Coronary artery (tissue), 2 donors: ENCODE data around the gene AGPAT3.

Experiments
- DNase-seq: peaks from one replicate; pipeline ENCODE4 v3.0.0-alpha.2; 2017; ENCODE audit warnings: low spot score
- H3K27ac ChIP-seq, 2 donors: fragments of 200-600 bp; sonication (generic); one replicate each; pipeline ENCODE4 v1.5.1; 2016 to 2019
- H3K4me3 ChIP-seq: fragments of 200-600 bp; sonication (generic); 2 replicates; pipeline ENCODE4 v1.5.1; 2016; ENCODE audit warnings: mild to moderate bottlenecking, moderate library complexity
- CTCF ChIP-seq: fragments of 200-600 bp; sonication (generic); IDR thresholded peaks from one replicate; pipeline ENCODE4 v1.5.1; 2019; ENCODE audit warnings: antibody characterized with exemption

AGPAT3 gene

GRCh38 chr21:43855955-43856354 is 9.1 kb upstream of the AGPAT3 start:
- no peak for DNase-seq
- no peak for TF ChIP-seq CTCF
- Histone ChIP-seq H3K4me3 (no peak overlapping the region), H3K27ac (no peak overlapping the region)

- Histone ChIP-seq H3K27ac (no peak overlapping the region), H3K4me3 (no peak overlapping the region)
- DNase-seq, result no peak
- TF ChIP-seq CTCF, result no peak
These were observed 6.0 kb upstream of the AGPAT3 start for GRCh38 chr21:43858806-43859648.

GRCh38 chr21:43859747-43860214 is 5.2 kb upstream of the AGPAT3 start:
- no peak for TF ChIP-seq CTCF
- Histone ChIP-seq H3K4me3 (no peak overlapping the region), H3K27ac (no peak overlapping the region)
- no peak for DNase-seq

- no peak overlapping the region for H3K4me3 ChIP-seq
- no peak for DNase-seq
- no peak for TF ChIP-seq CTCF
- H3K27ac ChIP-seq, result no peak overlapping the region
These were observed 3.3 kb upstream of the AGPAT3 start for GRCh38 chr21:43861706-43862105.

GRCh38 chr21:43864313-43864961 is 586 bp upstream of the AGPAT3 start:
- no peak for DNase-seq
- Histone ChIP-seq H3K4me3 (peak overlapping the region; percentile 74), H3K27ac (peak overlapping the region; percentile 65 to 86)
- TF ChIP-seq CTCF, result no peak

GRCh38 chr21:43865540-43866259 is 677 bp downstream of the AGPAT3 start:
- no peak for DNase-seq
- Histone ChIP-seq H3K4me3 (peak overlapping the region; percentile 74), H3K27ac (peak overlapping the region; percentile 72 to 86)
- no peak for TF ChIP-seq CTCF
